GM04503 (cell line): ENCODE measurements around the gene MAPK8IP3.
"Not testable (repeated sequence)": the region's sequence is repeated elsewhere in the genome, so short reads cannot be mapped to it uniquely, and the experiment has no call there.

Source experiments
- DNase-seq: peaks from one replicate; pipeline ENCODE4 v3.0.0-alpha.2; 2012; ENCODE audit warnings: low read depth

MAPK8IP3 gene

GRCh38 chr16:1786242-1787055 lies 80.5 kb downstream of the MAPK8IP3 start:
- no peak for DNase-seq

GRCh38 chr16:1787056-1787321 lies 81.0 kb downstream of the MAPK8IP3 start:
- DNase-seq: no peak

- no peak for DNase-seq
Observed at GRCh38 chr16:1787322-1788094, 81.5 kb downstream of the MAPK8IP3 start.

DNA sequence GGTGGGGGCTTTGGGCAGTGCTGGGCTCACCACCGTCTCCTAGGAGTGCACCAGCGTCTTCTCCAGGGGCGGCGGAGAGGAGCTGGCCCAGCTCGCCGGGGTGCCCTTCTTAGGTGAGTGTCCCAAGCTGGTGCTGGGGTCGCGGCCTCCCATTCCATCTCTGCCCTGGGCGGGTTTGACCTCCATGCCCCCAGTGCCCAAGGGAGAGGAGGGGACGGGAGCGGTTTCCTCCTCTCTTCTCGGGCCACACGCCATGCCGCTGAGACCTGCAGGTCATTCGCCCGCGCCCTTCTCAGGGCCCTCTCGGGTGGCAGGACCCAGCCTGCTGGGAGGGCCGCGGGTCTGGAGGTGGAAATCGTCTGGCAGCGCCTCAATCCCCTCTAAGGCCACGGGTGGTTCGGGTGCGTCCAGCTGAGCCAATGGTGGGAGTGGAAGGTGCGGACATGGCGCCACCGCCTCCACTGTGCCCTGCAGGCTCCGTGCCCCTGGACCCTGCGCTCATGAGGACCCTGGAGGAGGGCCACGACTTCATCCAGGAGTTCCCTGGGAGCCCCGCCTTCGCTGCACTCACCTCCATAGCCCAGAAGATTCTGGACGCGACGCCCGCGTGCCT lies 82.2 kb downstream of the MAPK8IP3 start:
- DNase-seq: no peak

DNA sequence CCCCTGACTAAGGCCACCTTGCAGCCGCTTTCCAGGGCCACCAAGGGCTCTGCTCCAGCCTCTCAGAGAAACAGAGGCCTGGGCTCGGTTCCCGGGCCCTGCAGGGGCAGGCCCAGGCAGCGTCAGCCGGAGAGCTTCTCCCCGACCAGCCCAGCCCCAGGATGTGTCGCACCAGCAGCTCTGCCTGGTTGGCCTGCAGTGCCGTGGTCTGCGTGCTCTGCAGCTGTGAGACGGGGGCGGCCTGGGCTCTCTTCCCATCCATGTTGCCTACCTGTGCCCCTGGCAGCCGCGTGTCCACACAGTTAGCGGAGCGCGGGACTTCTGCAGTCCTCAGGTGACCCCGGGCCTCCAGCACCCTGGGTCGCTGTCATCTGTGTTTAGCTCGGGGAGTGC lies 82.7 kb downstream of the MAPK8IP3 start:
- no peak for DNase-seq

DNA sequence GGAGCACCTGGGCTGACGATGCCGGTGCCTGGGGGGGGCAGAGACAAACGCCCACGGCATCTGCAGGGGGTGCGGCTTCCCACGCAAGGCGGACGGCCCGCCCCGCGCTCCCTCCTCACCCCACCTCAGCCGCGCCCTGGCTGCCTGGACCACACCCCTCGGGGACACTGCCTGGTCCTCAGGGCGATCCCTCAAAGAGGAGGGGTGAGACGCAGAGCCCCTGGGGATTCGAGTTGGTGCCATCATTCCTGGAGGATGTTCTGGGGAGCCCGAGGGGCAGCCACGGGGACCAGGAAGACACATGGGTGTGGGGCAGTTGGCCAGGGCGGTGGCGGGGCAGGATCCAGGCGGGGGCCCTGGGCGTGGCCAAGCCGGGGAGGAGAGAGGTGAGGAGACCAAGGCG lies 83.6 kb downstream of the MAPK8IP3 start:
- DNase-seq: no peak

GRCh38 chr16:1790261-1790610 lies 84.2 kb downstream of the MAPK8IP3 start:
- DNase-seq: no peak

DNA sequence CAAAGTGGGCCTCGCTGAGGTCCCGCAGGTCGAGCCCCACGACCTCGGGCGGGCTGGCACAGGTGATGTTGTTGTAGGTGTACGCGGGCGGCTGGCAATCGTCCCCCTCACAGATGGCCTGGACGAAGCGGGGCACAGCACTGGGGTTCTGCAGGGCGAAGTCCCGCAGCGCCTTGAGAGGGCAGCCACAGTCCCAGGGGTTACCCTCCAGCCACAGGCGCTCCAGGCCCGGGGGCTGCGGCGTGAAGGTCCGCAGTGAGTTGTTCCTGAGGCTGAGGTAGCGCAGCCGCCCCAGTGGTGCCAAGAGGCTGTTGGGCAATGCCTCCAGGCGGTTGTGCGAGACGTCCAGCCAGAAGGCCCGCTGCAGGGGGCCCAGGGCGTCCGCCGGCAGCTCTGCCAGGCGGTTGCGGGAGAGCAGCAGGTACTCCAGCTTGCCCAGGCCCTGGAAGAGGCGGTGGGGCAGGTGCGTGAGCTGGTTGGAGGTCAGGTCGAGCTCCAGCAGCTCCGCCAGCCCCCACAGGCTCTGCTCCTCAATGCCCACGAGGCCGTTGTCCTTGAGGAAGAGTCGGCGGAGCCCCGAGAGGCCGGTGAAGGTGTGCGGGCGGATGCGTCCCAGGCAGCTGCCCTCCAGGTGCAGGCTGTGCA lies 84.7 kb downstream of the MAPK8IP3 start:
- DNase-seq: no peak

DNA sequence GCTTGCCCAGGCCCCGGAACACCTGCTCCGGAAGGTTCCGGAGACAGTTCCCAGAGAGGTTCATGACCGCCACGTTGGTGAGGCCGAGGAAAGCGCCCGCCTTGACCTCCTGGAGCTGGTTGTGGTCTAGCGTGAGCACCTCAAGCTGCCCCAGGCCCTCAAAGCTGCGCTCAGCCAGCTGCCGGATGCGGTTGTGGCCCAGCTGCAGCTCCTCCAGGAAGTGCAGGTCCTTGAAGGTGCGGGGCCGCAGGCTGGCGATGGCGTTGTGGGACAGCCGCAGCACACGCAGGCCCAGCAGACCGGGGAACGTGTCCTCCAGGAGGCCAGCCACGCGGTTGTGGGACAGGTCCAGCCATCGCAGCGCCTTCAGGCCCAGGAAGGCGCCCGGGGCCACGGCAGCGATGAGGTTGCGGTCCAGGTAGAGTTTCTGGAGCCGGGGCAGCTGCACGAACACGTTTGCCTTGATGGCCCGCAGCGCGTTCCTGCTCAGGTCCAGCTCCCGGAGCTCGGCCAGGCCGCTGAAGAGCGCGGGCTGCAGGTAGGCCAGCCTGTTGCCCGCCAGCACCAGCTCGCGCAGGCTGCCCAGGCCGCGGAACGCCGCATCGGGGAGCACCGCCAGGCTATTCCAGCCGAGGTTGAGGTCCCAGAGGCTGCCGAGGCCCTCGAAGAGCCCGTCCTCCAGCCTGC lies 85.4 kb downstream of the MAPK8IP3 start:
- DNase-seq: no peak

DNA sequence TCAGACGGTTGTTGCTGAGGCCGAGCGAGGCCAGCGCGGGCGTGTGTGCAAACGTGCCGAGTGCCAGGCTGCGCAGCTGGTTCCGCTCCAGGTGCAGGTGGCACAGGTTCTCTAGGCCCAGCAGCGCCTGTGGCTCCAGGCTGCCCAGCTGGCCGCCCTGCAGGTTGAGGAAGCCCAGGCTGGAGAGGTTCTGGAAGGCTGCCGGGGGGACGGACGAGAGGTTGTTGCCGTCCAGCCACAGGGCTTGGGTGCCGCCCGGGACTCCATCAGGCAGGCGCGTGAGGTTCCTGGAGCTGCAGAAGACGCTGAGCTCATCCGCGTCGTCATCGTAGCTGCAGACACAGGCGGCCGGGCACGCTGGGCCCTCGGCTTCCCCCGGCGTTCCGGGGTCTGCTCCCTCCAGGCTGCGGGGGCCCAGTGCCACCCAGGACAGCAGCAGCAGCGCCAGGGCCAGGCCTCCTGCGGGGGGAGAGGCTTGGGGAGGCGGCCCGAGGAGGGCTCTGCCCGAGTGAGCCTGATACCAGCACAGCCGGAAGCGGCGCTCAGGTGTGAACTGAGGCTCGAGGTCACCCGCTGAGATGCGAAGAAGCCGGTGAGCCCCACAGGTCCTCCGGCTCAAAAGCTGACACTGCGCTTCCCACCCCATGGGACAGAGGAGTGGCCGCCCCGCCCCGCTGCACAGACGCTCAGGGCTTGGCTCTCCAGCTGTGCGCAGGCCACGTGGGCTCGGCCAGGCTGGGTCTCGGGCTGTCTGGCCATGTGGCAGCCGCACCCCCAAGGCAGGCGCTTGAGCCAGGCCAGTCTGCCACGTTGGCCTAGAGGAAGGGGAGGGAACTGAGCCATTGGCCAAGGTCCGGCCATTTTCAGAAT lies 86.2 kb downstream of the MAPK8IP3 start:
- DNase-seq: no peak

- no peak for DNase-seq
Observed at GRCh38 chr16:1792836-1793577, 87.0 kb downstream of the MAPK8IP3 start.

DNA sequence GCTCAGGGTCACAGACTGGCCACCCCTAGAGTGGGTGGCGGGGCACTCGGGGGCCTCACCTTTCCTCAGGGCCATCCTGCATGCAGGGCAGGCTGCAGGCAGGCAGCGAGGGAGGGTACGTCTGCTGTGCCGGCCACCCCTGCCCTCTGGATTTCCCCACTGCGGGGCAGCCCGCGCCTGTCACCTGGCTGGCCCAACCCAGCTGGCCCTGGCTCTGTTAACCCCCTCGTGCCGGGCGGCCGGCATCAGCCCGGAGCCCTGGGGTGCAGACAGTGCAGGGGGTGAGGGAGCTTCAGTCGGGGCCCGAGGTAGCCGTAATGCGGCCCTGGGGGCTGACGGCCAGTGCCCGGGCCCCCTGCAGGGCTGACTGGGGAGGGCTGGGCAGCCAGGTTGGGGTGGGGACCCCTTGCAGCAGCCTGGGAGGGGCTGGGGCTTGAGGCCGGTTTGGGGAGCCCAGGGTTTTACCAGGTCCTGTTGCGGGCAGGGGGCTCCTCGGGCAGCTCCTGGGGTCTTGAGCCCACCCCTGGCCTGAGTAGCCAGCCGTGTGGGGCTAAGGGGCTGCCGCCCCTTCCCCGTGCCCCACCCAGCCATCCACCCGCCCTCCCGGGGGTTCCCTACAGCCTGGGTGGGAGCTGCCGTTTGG lies 87.7 kb downstream of the MAPK8IP3 start, which contains the start of gene IGFALS:
Gene IGFALS, minus strand, starts transcription at position 128 of the 643 bp plus-strand sequence. Its CDS starts 53 bp downstream, at position 75.
- DNase-seq: no peak

- DNase-seq: no peak
Observed at GRCh38 chr16:1794221-1794871, 88.4 kb downstream of the MAPK8IP3 start.

- DNase-seq: no peak
Observed at GRCh38 chr16:1794908-1795666, 89.1 kb downstream of the MAPK8IP3 start.

DNA sequence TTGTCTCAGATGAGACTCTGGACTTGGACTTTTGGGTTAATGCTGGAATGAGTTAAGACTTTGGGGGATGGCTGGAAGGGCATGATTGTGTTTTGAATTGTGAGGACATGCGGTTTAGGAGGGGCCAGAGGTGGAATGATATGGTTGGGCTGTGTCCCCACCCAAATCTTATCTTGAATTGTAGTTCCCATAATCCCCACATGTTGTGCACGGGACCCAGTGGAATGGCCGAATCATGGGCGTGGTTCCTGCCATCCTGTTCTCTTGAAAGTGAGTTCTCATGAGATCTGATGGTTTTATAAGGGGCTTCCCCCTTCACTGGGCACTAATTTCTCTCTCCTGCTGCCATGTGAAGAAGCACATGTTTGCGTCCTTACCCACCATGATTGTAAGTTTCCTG lies 93.3 kb downstream of the MAPK8IP3 start:
- not testable (repeated sequence) for DNase-seq

GRCh38 chr16:1800701-1801100 lies 94.7 kb downstream of the MAPK8IP3 start:
- peak; percentile 72 for DNase-seq

- DNase-seq: no peak
Observed at GRCh38 chr16:1807626-1808025, 101.6 kb downstream of the MAPK8IP3 start.

GRCh38 chr16:1808691-1809090 lies 102.7 kb downstream of the MAPK8IP3 start:
- DNase-seq: no peak
